ENCODE measurements around the gene PMAIP1.

Gene PMAIP1

GRCh38 chr18:59909289-59910036 lies 9.7 kb downstream of the PMAIP1 start:
- no peak for DNase-seq (ENCODE audit: low read depth, low spot score)
- H3K27ac ChIP-seq: peak overlapping the region; percentile 50

GRCh38 chr18:59910967-59911366 lies 11.2 kb downstream of the PMAIP1 start:
- no peak for DNase-seq (ENCODE audit: low read depth, low spot score)

GRCh38 chr18:59911600-59911999 lies 11.8 kb downstream of the PMAIP1 start:
- DNase-seq (ENCODE audit: low read depth, low spot score): no peak

More at GRCh38 chr18:59910967-59911366, 11.2 kb downstream of the PMAIP1 start:
- no peak overlapping the region for H3K27ac ChIP-seq

GRCh38 chr18:59912007-59912550 lies 12.3 kb downstream of the PMAIP1 start:
- no peak overlapping the region for H3K27ac ChIP-seq
- no peak for DNase-seq (ENCODE audit: low read depth, low spot score)

More at GRCh38 chr18:59911600-59911999, 11.8 kb downstream of the PMAIP1 start:
- no peak overlapping the region for H3K27ac ChIP-seq

- peak overlapping the region; percentile 0 for H3K27ac ChIP-seq
- DNase-seq (ENCODE audit: low read depth, low spot score): no peak
These were observed 15.8 kb downstream of the PMAIP1 start for GRCh38 chr18:59915606-59916005.

- peak overlapping the region; percentile 66 for H3K27ac ChIP-seq
- no peak for DNase-seq (ENCODE audit: low read depth, low spot score)
These were observed 16.9 kb downstream of the PMAIP1 start for GRCh38 chr18:59916746-59917145.

- no peak for DNase-seq (ENCODE audit: low read depth, low spot score)
- peak overlapping the region; percentile 66 for H3K27ac ChIP-seq
These were observed 17.6 kb downstream of the PMAIP1 start for GRCh38 chr18:59917422-59917821.

GRCh38 chr18:59918320-59918755 lies 18.5 kb downstream of the PMAIP1 start:
- H3K27ac ChIP-seq: peak overlapping the region; percentile 66
- DNase-seq (ENCODE audit: low read depth, low spot score): peak; percentile 43

- no peak for DNase-seq (ENCODE audit: low read depth, low spot score)
- H3K27ac ChIP-seq: peak overlapping the region; percentile 66
These were observed 19.2 kb downstream of the PMAIP1 start for GRCh38 chr18:59918997-59919396.

GRCh38 chr18:59921384-59921891 lies 21.6 kb downstream of the PMAIP1 start:
- no peak for DNase-seq (ENCODE audit: low read depth, low spot score)
- no peak overlapping the region for H3K27ac ChIP-seq

- H3K27ac ChIP-seq: peak overlapping the region; percentile 67
- DNase-seq (ENCODE audit: low read depth, low spot score): no peak
These were observed 23.9 kb downstream of the PMAIP1 start for GRCh38 chr18:59923539-59924196.

GRCh38 chr18:59926131-59926530 lies 26.3 kb downstream of the PMAIP1 start:
- no peak for DNase-seq (ENCODE audit: low read depth, low spot score)
- H3K27ac ChIP-seq: no peak overlapping the region

GRCh38 chr18:59927246-59927825 lies 27.5 kb downstream of the PMAIP1 start:
- peak; percentile 79 for DNase-seq (ENCODE audit: low read depth, low spot score)
- peak overlapping the region; percentile 67 for H3K27ac ChIP-seq

GRCh38 chr18:59928201-59928600 lies 28.4 kb downstream of the PMAIP1 start:
- no peak overlapping the region for H3K27ac ChIP-seq
- DNase-seq (ENCODE audit: low read depth, low spot score): no peak

- no peak for DNase-seq (ENCODE audit: low read depth, low spot score)
- H3K27ac ChIP-seq: no peak overlapping the region
These were observed 30.0 kb downstream of the PMAIP1 start for GRCh38 chr18:59929621-59930295.

- no peak for DNase-seq (ENCODE audit: low read depth, low spot score)
- H3K27ac ChIP-seq: no peak overlapping the region
These were observed 32.6 kb downstream of the PMAIP1 start for GRCh38 chr18:59932401-59932800.

- no peak overlapping the region for H3K27ac ChIP-seq
These were observed 38.9 kb downstream of the PMAIP1 start for GRCh38 chr18:59938676-59939075.

GRCh38 chr18:59939127-59939526 lies 39.3 kb downstream of the PMAIP1 start:
- no peak overlapping the region for H3K27ac ChIP-seq
- DNase-seq (ENCODE audit: low read depth, low spot score): no peak

More at GRCh38 chr18:59938676-59939075, 38.9 kb downstream of the PMAIP1 start:
- no peak for DNase-seq (ENCODE audit: low read depth, low spot score)

GRCh38 chr18:59940068-59940467 lies 40.3 kb downstream of the PMAIP1 start:
- no peak overlapping the region for H3K27ac ChIP-seq
- no peak for DNase-seq (ENCODE audit: low read depth, low spot score)

- DNase-seq (ENCODE audit: low read depth, low spot score): no peak
- no peak overlapping the region for H3K27ac ChIP-seq
These were observed 41.5 kb downstream of the PMAIP1 start for GRCh38 chr18:59941331-59941730.

All from epithelial cell of prostate (primary cell).